SU-DHL-6 (cell line): ENCODE data around the gene COL23A1.
A peak's percentile ranks its signal among the peaks of the same experiment; 100 is the strongest.

Experiments used
- H2AFZ ChIP-seq: fragments of 200-600 bp; sonication (generic); 2 replicates; pipeline ENCODE4 v1.6.1; 2014; ENCODE audit warnings: low read depth, mild to moderate bottlenecking, moderate library complexity, mixed read lengths, antibody characterized with exemption, low read length; ENCODE audit not compliant: severe bottlenecking
- H3F3A ChIP-seq: fragments of 200-600 bp; shearing (Covaris generic); 2 replicates; pipeline ENCODE4 v1.6.0; 2016; ENCODE audit warnings: antibody characterized with exemption, mild to moderate bottlenecking; ENCODE audit not compliant: insufficient read depth
- H3K27ac ChIP-seq: fragments of 200-600 bp; sonication (generic); 2 replicates; pipeline ENCODE4 v1.5.1; 2016; ENCODE audit warnings: low read depth, mild to moderate bottlenecking, low read length, moderate library complexity, mixed read lengths
- H3K27me3 ChIP-seq: fragments of 200-600 bp; sonication (generic), shearing (Covaris generic); 2 replicates; pipeline ENCODE4 v1.6.0; 2014; ENCODE audit warnings: mild to moderate bottlenecking, low read length
- H3K36me3 ChIP-seq: fragments of 200-600 bp; sonication (generic); 2 replicates; pipeline ENCODE4 v1.6.1; 2014; ENCODE audit warnings: mild to moderate bottlenecking, low read length, mixed read lengths
- H3K4me2 ChIP-seq: fragments of 300-600, 200-600 bp; shearing (Covaris generic), sonication (generic); 2 replicates; pipeline ENCODE4 v1.6.0; 2014; ENCODE audit warnings: low read length, low read depth, mild to moderate bottlenecking; ENCODE audit not compliant: poor library complexity, severe bottlenecking
- H3K4me3 ChIP-seq: fragments of 200-600 bp; sonication (generic); 2 replicates; pipeline ENCODE4 v1.5.1; 2014; ENCODE audit warnings: antibody characterized with exemption, low read length, mild to moderate bottlenecking, mixed read lengths; ENCODE audit not compliant: insufficient read depth, poor library complexity, severe bottlenecking
- H3K79me2 ChIP-seq: fragments of 200-600 bp; sonication (generic); 2 replicates; pipeline ENCODE4 v1.6.1; 2014; ENCODE audit warnings: mild to moderate bottlenecking, low read length, moderate library complexity; ENCODE audit not compliant: insufficient read depth
- H3K9ac ChIP-seq: fragments of 200-600 bp; sonication (generic); 2 replicates; pipeline ENCODE4 v1.7.0; 2014; ENCODE audit warnings: mild to moderate bottlenecking, low read length
- H3K9me2 ChIP-seq: fragments of 200-600 bp; sonication (generic); replicated peaks from 2 replicates; pipeline ENCODE4 v1.6.1; 2014; ENCODE audit warnings: low read length; ENCODE audit not compliant: insufficient read depth
- H3K9me3 ChIP-seq: fragments of 200-600 bp; sonication (generic); 2 replicates; pipeline ENCODE4 v1.6.1; 2014; ENCODE audit warnings: low read length, mixed read lengths; ENCODE audit not compliant: insufficient read depth
- H4K20me1 ChIP-seq: fragments of 200-600 bp; sonication (generic); 2 replicates; pipeline ENCODE4 v1.6.1; 2014; ENCODE audit warnings: low read depth, mild to moderate bottlenecking, antibody characterized with exemption, low read length, moderate library complexity, mixed read lengths
- EZH2phosphoT487 ChIP-seq: fragments of 200-600 bp; sonication (generic), shearing (Covaris generic); conservative IDR thresholded peaks from 2 replicates; pipeline ENCODE4 v1.6.1; 2018; ENCODE audit warnings: mild to moderate bottlenecking, antibody characterized with exemption, low read length, moderate library complexity, mixed read lengths
- TF ChIP-seq, protein P1 (sequence below): fragments of 200-600 bp; sonication (generic); IDR thresholded peaks from one replicate; pipeline ENCODE4 v1.5.1; 2017; ENCODE audit warnings: antibody characterized with exemption, mild to moderate bottlenecking, low read length, moderate library complexity; ENCODE audit not compliant: insufficient read depth, poor library complexity, severe bottlenecking

Gene COL23A1

DNA sequence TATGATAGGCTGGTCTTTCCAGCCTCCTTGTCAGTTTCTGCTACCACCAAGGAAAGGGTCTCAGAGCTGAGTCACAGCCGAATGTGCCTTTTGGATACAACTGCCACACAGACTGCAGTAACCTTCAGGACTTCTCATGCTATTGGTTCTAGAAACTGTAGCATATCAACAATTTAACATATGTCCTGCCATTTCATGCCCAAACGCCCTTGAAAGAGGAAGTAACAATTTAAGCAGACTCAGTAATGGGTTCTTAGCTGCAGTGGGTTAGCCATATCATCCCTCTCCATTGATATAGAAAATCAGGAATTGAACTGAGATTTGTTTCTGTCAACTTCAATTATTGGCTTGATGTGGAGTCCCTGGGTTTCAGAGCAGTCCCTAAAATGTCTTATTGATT lies 40.8 kb upstream of the COL23A1 start:
- Histone ChIP-seq H3K9ac (no peak overlapping the region), H3K9me3 (no peaks in the 10 kb centered on the region), H4K20me1 (no peaks in the 10 kb centered on the region), H3K4me3 (no peak overlapping the region), H3F3A (no peaks in the 10 kb centered on the region), H2AFZ (no peak overlapping the region), H3K27me3 (no peaks in the 10 kb centered on the region), H3K4me2 (no peak overlapping the region), H3K9me2 (no peaks in the 10 kb centered on the region), H3K79me2 (peaks cover 8% of the 10 kb centered on the region), H3K27ac (no peak overlapping the region), H3K36me3 (no peaks in the 10 kb centered on the region)
- no peak for TF ChIP-seq EZH2phosphoT487
- TF ChIP-seq, protein P1, sequence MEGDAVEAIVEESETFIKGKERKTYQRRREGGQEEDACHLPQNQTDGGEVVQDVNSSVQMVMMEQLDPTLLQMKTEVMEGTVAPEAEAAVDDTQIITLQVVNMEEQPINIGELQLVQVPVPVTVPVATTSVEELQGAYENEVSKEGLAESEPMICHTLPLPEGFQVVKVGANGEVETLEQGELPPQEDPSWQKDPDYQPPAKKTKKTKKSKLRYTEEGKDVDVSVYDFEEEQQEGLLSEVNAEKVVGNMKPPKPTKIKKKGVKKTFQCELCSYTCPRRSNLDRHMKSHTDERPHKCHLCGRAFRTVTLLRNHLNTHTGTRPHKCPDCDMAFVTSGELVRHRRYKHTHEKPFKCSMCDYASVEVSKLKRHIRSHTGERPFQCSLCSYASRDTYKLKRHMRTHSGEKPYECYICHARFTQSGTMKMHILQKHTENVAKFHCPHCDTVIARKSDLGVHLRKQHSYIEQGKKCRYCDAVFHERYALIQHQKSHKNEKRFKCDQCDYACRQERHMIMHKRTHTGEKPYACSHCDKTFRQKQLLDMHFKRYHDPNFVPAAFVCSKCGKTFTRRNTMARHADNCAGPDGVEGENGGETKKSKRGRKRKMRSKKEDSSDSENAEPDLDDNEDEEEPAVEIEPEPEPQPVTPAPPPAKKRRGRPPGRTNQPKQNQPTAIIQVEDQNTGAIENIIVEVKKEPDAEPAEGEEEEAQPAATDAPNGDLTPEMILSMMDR, result no peak

DNA sequence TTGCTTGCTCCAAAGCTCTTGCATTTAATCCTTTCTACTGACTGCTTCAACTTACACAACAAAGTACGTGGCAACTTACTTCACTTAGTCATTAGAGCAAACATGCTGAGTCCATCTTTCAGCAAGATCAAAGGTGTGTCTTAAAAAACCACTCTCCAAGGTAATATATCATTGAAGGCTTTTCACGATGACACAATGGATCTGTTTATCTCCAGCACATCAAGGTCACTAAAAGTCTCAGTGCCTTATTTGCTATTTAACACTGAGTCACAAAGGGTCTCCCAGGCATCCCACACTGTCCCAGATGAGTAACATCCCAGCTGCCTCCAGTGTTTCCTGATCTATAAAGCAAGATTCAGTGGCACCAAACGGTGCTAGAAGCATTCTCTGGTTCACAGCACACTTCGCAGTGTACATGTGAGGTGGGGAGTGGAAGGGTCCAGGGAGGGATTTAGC lies 40.3 kb upstream of the COL23A1 start:
- Histone ChIP-seq H3K4me3 (no peak overlapping the region), H3K27ac (no peak overlapping the region), H4K20me1 (no peaks in the 10 kb centered on the region), H3K4me2 (no peak overlapping the region), H3K9me3 (no peaks in the 10 kb centered on the region), H3F3A (no peaks in the 10 kb centered on the region), H3K36me3 (no peaks in the 10 kb centered on the region), H3K27me3 (no peaks in the 10 kb centered on the region), H2AFZ (no peak overlapping the region), H3K9me2 (no peaks in the 10 kb centered on the region), H3K9ac (no peak overlapping the region), H3K79me2 (peaks cover 12% of the 10 kb centered on the region)
- TF ChIP-seq EZH2phosphoT487, result no peak
- TF ChIP-seq, protein P1, result no peak

DNA sequence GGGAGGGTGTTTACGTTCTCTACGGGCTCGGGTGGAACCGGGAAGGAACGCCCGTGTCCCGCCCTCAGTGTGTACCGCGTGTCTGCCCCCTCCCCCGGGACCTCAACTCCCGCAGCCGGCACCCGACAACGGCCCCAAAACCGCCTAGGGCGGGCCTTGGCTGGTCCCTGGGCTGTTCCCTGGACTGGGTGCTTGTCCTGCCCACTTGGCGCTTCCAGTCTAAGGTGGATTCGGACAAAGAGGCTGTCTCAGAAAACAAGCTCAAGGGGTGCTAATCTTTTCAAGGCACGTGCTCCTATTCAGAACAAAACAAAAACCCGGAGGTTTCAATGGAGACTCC lies 37.0 kb upstream of the COL23A1 start:
- Histone ChIP-seq H3K9me3 (no peaks in the 10 kb centered on the region), H3K4me3 (peak overlapping the region; percentile 58), H4K20me1 (0 out of 2 replicates have a peak, but pooled peaks cover 4% of the 10 kb centered on the region), H2AFZ (peak overlapping the region; percentile 99), H3K79me2 (peaks cover 43% of the 10 kb centered on the region), H3K36me3 (peaks cover 8% of the 10 kb centered on the region; the same call in 1 of the 2 replicates), H3K9ac (peak overlapping the region; percentile 44; the same call in 1 of the 2 replicates), H3K27me3 (no peaks in the 10 kb centered on the region), H3K4me2 (peak overlapping the region; percentile 59), H3F3A (no peaks in the 10 kb centered on the region; the same call in 1 of the 2 replicates), H3K27ac (no peak overlapping the region), H3K9me2 (no peaks in the 10 kb centered on the region)
- TF ChIP-seq EZH2phosphoT487, result no peak
- TF ChIP-seq, protein P1, result no peak
